Measurements from ENCODE around the gene DHRS7C.

DNA sequence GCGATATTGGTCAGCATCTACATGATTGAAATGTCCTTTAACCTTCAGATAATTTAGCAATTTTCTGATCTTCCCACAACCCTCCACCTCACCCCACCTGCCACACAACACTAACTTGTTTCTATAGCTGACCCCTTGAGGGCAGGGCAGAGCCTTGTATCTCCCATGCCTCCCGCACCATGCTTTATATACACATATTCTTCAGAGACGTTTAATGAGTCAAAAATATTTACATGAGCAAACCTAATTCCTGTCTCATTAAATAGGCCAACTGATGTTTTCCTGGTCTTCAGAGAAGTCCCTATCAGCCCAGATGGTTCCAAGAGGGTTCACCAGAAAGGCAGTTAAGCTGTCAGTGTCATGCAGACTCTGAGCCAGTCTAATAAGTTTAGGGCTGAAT lies 6.6 kb upstream of the DHRS7C start:
- TF ChIP-seq YY1 (IDR thresholded peaks at IDR 0.05) (no peak), JUND (IDR thresholded peaks at IDR 0.05) (no peak), HNF4G (IDR thresholded peaks at IDR 0.05) (no peak)
